H1 (cell line): Measurements from ENCODE around the gene DNAJB11. TPM values are rescaled to one million over a fixed set of nuclear protein-coding genes. Genes with fewer than 3 reads are reported as not detected.
A peak's percentile ranks its signal among the peaks of the same experiment; 100 is the strongest.

Experiments used
- CHD1 ChIP-seq: IDR thresholded peaks from 2 replicates; pipeline ENCODE4 v1.6.1; 2012; ENCODE audit warnings: low read depth, low read length, improper control_type of control experiment
- FOSL1 ChIP-seq: IDR thresholded peaks from 2 replicates; pipeline ENCODE4 v1.6.1; 2011; ENCODE audit warnings: mild to moderate bottlenecking, low read depth, low read length, moderate library complexity; ENCODE audit not compliant: insufficient read depth
- GABPA ChIP-seq: IDR thresholded peaks from 2 replicates; pipeline ENCODE4 v1.6.1; 2011; ENCODE audit warnings: mild to moderate bottlenecking, low read length, moderate library complexity, borderline replicate concordance; ENCODE audit not compliant: insufficient read depth
- HDAC2 ChIP-seq, 2 experiments: fragments of 300-600 bp in 1 of 2; sonication (generic) in 1 of 2; IDR thresholded peaks; 2 replicates each; pipeline ENCODE4 v1.6.1; 2011 to 2012; ENCODE audit warnings: low read depth in 2 of 2, low read length in 2 of 2, mild to moderate bottlenecking in 2 of 2, moderate library complexity in 2 of 2, borderline replicate concordance in 1 of 2, inconsistent platforms in 1 of 2
- JUND ChIP-seq: IDR thresholded peaks from 2 replicates; pipeline ENCODE4 v1.6.1; 2011; ENCODE audit warnings: mild to moderate bottlenecking, improper control_type of control experiment, low read length
- KDM5A ChIP-seq: fragments of 200-600 bp; IDR thresholded peaks from 2 replicates; pipeline ENCODE4 v1.7.1; 2012; ENCODE audit warnings: mild to moderate bottlenecking, low read length, inconsistent platforms, mixed read lengths
- PHF8 ChIP-seq: fragments of 200-600 bp; sonication (generic); conservative IDR thresholded peaks from 2 replicates; pipeline ENCODE4 v1.7.1; 2012; ENCODE audit warnings: low read depth, mild to moderate bottlenecking, inconsistent platforms, low read length, moderate library complexity
- RAD21 ChIP-seq, 2 experiments: IDR thresholded peaks in 1 of 2; conservative IDR thresholded peaks in 1 of 2; 2 replicates each; pipeline ENCODE4 v1.6.1; 2011; ENCODE audit warnings: low read depth in 2 of 2, low read length in 2 of 2, improper control_type of control experiment in 1 of 2, inconsistent platforms in 1 of 2, mild to moderate bottlenecking in 1 of 2, moderate library complexity in 1 of 2
- SP2 ChIP-seq: IDR thresholded peaks from 2 replicates; pipeline ENCODE4 v1.6.1; 2012; ENCODE audit warnings: mild to moderate bottlenecking, low read length, inconsistent platforms
- SRF ChIP-seq: IDR thresholded peaks from 2 replicates; pipeline ENCODE4 v1.6.1; 2011; ENCODE audit warnings: mild to moderate bottlenecking, low read depth, low read length, moderate library complexity
- TAF7 ChIP-seq: optimal IDR thresholded peaks from 2 replicates; pipeline ENCODE3; 2011; ENCODE audit warnings: low read depth, mild to moderate bottlenecking, inconsistent platforms, low read length, moderate library complexity, borderline replicate concordance
- TBP ChIP-seq: IDR thresholded peaks from 2 replicates; pipeline ENCODE4 v1.6.1; 2011; ENCODE audit warnings: low read depth, low read length, improper control_type of control experiment
- TCF12 ChIP-seq: IDR thresholded peaks from 2 replicates; pipeline ENCODE4 v1.6.1; 2011; ENCODE audit warnings: low read depth, mild to moderate bottlenecking, low read length
- polyA plus RNA-seq, 7 experiments: library from polyadenylated mRNA; depleted of rRNA in 3 of 7; stranded (reverse) in 5 of 7; unstranded in 2 of 7; fragments of >200 nt in 5 of 7; fragments of 200-250 nt in 2 of 7; gene quantifications; 1 replicate in 5 of 7; 2 replicates in 1 of 7; 4 replicates in 1 of 7; pipeline versions ENCODE4 v1.2.1 to v1.2.3, GENCODE V29; 2011 to 2013; ENCODE audit warnings: missing spikeins in 2 of 7, mixed read lengths in 2 of 7
- total RNA-seq: library from RNA; stranded (reverse); fragmentation: NEBNext Ultra II Directional; extraction: Animal tissue kit (Norgen Biotek cat#: 25700); gene quantifications from 2 replicates; pipeline ENCODE4 v1.2.1, GENCODE V29; 2021
- TF ChIP-seq, protein P1 (sequence below): IDR thresholded peaks from 2 replicates; pipeline ENCODE4 v1.6.1; 2012; ENCODE audit warnings: inconsistent platforms

DNAJB11 gene
- total and polyA plus RNA-seq, 2 of the 8 experiments (the other 6 are each of a cell fraction or from before 2014, with no cell fraction given) = 14.6 to 63.9 TPM

DNA sequence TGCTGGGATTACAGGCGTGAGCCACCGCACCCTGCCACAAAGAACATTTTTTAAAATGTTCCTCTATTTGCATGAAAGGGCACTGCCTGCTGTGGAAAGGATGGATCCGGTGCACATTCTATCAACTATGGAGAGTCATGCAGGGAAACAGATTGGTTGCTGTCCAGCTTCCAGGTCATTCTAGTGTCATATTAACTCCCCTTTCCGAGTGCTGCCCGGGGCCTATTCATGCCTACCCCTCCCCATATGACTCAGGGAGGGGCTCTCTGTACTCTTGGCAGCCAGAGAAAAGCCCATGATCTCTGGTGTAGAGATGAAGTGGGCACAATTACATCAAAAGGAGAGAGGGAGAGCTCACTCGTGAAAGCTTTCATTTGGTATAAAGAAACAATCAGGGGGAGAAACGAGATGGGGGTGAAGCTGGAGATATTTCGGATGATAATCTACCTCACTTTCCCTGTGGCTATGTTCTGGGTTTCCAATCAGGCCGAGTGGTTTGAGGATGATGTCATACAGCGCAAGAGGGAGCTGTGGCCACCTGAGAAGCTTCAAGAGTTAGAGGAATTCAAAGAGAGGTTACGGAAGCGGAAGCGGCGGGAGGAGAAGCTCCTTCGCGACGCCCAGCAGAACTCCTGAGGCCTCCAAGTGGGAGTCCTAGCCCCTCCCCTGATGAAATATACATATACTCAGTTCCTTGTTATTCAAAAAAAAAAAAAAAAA lies 26.2 kb downstream of the DNAJB11 start (continued):
- no peak for TF ChIP-seq HDAC2 (IDR thresholded peaks at IDR 0.05; ENCODE audit: borderline replicate concordance in 1 of 2, low read depth in 2 of 2, low read length in 2 of 2)
- TF ChIP-seq TAF7 = no peak
- TF ChIP-seq TCF12 = no peak
- TF ChIP-seq KDM5A = no peak
- no peak for TF ChIP-seq SP2
- peak; percentile 47; the same call in 1 of the 2 replicates for TF ChIP-seq JUND
- TF ChIP-seq FOSL1 = no peak
- TF ChIP-seq TBP = no peak
- TF ChIP-seq, protein P1, sequence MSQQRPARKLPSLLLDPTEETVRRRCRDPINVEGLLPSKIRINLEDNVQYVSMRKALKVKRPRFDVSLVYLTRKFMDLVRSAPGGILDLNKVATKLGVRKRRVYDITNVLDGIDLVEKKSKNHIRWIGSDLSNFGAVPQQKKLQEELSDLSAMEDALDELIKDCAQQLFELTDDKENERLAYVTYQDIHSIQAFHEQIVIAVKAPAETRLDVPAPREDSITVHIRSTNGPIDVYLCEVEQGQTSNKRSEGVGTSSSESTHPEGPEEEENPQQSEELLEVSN = peak; percentile 28; the same call in 1 of the 2 replicates
- TF ChIP-seq CHD1 = no peak
- TF ChIP-seq SRF = no peak
- TF ChIP-seq RAD21 (IDR thresholded peaks at IDR 0.05 in 1 of 2, conservative IDR thresholded peaks at IDR 0.05 in 1 of 2; ENCODE audit: low read depth in 2 of 2, low read length in 2 of 2) = peak in 1 of 2 experiments; percentile 22; a peak in 1 of 4 replicates
- no peak for TF ChIP-seq PHF8
- no peak for TF ChIP-seq GABPA
